HG02571 (cell line): ENCODE data around the gene TEX28.
"Not testable (repeated sequence)": the region's sequence is repeated elsewhere in the genome, so short reads cannot be mapped to it uniquely, and the experiment has no call there.

ENCODE experiments used
- ATAC-seq: cut with Tn5 transposase; IDR thresholded peaks from one replicate; pipeline ENCODE4 v1.9.1; 2021; ENCODE audit warnings: mild to moderate bottlenecking, moderate library complexity; ENCODE audit not compliant: unreplicated experiment

Gene TEX28

GRCh38 chrX:154294791-154295574, at the start of gene TEX28:
Gene TEX28, minus strand, starts transcription at chrX:154295124. Its CDS starts 3,007 bp downstream, at chrX:154292117.
- no peak for ATAC-seq

GRCh38 chrX:154343620-154344019, 48.7 kb upstream of the TEX28 start:
- not testable (repeated sequence) for ATAC-seq

- ATAC-seq: not testable (repeated sequence)
Observed at GRCh38 chrX:154343063-154343462, 48.1 kb upstream of the TEX28 start.

- peak; percentile 70 for ATAC-seq
Observed at GRCh38 chrX:154341399-154342298, 46.7 kb upstream of the TEX28 start.

- no peak for ATAC-seq
Observed at GRCh38 chrX:154334496-154334895, 39.6 kb upstream of the TEX28 start.

GRCh38 chrX:154333837-154334271, 38.9 kb upstream of the TEX28 start:
- no peak for ATAC-seq

GRCh38 chrX:154333116-154333515, 38.2 kb upstream of the TEX28 start:
- ATAC-seq: no peak

- no peak for ATAC-seq
Observed at GRCh38 chrX:154332561-154332960, 37.6 kb upstream of the TEX28 start.

GRCh38 chrX:154329294-154329693, 34.4 kb upstream of the TEX28 start:
- no peak for ATAC-seq

GRCh38 chrX:154328646-154329045, 33.7 kb upstream of the TEX28 start:
- ATAC-seq: no peak

GRCh38 chrX:154327038-154327820, 32.3 kb upstream of the TEX28 start:
- no peak for ATAC-seq

GRCh38 chrX:154325541-154325940, 30.6 kb upstream of the TEX28 start:
- no peak for ATAC-seq

- no peak for ATAC-seq
Observed at GRCh38 chrX:154323537-154323936, 28.6 kb upstream of the TEX28 start.

GRCh38 chrX:154322890-154323289, 28.0 kb upstream of the TEX28 start:
- no peak for ATAC-seq

GRCh38 chrX:154321594-154321993, 26.7 kb upstream of the TEX28 start:
- no peak for ATAC-seq

GRCh38 chrX:154321152-154321551, 26.2 kb upstream of the TEX28 start:
- ATAC-seq: no peak

- no peak for ATAC-seq
Observed at GRCh38 chrX:154320406-154320805, 25.5 kb upstream of the TEX28 start.

- no peak for ATAC-seq
Observed at GRCh38 chrX:154317391-154317995, 22.6 kb upstream of the TEX28 start.

GRCh38 chrX:154315416-154315815, 20.5 kb upstream of the TEX28 start:
- ATAC-seq: no peak

GRCh38 chrX:154313147-154313546, 18.2 kb upstream of the TEX28 start:
- ATAC-seq: no peak

- no peak for ATAC-seq
Observed at GRCh38 chrX:154312116-154312515, 17.2 kb upstream of the TEX28 start.
